GM06990 (cell line): ENCODE measurements around the gene COQ5.

ENCODE experiments used
- DNase-seq: peaks from one replicate; pipeline ENCODE4 v3.0.0-alpha.2; 2011; ENCODE audit not compliant: insufficient read length; ENCODE audit errors: extremely low read depth
- H3K27me3 ChIP-seq: replicated peaks from 2 replicates; pipeline ENCODE4 v1.6.0; 2011; ENCODE audit warnings: low read length; ENCODE audit not compliant: control insufficient read depth, insufficient read depth
- H3K36me3 ChIP-seq: 2 replicates; pipeline ENCODE4 v1.5.1; 2011; ENCODE audit warnings: low read length; ENCODE audit not compliant: control insufficient read depth, insufficient read depth
- H3K4me3 ChIP-seq: replicated peaks from 2 replicates; pipeline ENCODE4 v1.5.1; 2011; ENCODE audit warnings: low read depth, mild to moderate bottlenecking, control low read depth, low read length
- CTCF ChIP-seq: IDR thresholded peaks from 2 replicates; pipeline ENCODE4 v1.5.1; 2011; ENCODE audit warnings: low read length, control low read depth, mild to moderate bottlenecking, inconsistent platforms; ENCODE audit not compliant: insufficient read depth, poor library complexity, severe bottlenecking

The COQ5 gene

DNA sequence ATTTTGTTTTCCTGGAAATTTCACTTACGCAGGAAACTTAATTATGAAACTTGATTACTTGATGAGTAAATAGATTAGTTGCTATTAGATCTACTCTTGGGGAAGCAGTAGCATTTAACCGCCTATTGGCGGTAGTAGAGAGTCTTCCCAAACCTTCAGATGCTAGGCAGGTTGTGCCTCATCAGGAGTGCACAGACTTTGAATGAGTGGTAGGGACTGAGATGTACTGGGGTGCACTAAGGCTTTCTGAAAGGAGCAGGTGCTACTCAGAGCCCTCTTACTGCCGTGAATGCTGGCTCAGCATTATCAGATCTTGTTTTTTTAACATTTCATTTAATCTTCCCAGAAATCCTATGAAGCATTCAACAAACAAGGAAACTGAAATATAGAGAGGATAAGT is 75.0 kb downstream of the COQ5 start:
- no peak overlapping the region for H3K4me3 ChIP-seq
- H3K27me3 ChIP-seq = no peaks in the 10 kb centered on the region
- no peak for DNase-seq
- peaks cover 15% of the 10 kb centered on the region for H3K36me3 ChIP-seq
- TF ChIP-seq CTCF = peak; percentile 65
